CD4-positive, alpha-beta T cell treated with Interleukin-17A for 4 hours (primary cell): Measurements from ENCODE around the gene SLC22A12.
"Not testable (repeated sequence)": the region's sequence is repeated elsewhere in the genome, so short reads cannot be mapped to it uniquely, and the experiment has no call there.

ENCODE experiments used
- DNase-seq: peaks from one replicate; pipeline ENCODE4 v3.0.0-alpha.2; 2020; ENCODE audit warnings: mixed read lengths

SLC22A12 gene

DNA sequence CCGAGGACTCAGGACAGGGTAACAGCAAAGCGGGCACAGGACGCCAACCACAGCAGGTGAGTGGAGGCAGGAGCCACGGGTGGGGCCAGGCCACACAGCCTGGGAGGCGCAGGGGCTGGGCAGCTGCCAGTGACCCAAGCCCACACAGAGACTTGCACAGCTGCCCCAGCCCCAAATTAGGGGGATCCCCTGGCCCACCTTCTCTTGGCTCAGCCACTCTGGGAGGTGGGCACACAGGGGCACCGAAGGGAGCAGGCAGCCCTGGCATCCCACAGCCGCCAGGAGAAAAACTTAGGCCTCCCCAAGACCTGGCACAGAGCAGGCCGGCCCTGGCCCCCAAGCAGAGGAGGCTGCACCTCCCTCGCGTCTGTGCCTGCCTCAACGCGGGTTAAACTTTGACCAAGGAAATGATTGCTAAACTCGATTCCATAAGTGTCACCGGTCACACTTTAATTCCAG lies at the start of gene SLC22A12:
TSS of gene SLC22A12 (plus strand) at position 458 of the 459 bp plus-strand sequence. CDS start 337 bp downstream, outside the sequence.
- DNase-seq = no peak

DNA sequence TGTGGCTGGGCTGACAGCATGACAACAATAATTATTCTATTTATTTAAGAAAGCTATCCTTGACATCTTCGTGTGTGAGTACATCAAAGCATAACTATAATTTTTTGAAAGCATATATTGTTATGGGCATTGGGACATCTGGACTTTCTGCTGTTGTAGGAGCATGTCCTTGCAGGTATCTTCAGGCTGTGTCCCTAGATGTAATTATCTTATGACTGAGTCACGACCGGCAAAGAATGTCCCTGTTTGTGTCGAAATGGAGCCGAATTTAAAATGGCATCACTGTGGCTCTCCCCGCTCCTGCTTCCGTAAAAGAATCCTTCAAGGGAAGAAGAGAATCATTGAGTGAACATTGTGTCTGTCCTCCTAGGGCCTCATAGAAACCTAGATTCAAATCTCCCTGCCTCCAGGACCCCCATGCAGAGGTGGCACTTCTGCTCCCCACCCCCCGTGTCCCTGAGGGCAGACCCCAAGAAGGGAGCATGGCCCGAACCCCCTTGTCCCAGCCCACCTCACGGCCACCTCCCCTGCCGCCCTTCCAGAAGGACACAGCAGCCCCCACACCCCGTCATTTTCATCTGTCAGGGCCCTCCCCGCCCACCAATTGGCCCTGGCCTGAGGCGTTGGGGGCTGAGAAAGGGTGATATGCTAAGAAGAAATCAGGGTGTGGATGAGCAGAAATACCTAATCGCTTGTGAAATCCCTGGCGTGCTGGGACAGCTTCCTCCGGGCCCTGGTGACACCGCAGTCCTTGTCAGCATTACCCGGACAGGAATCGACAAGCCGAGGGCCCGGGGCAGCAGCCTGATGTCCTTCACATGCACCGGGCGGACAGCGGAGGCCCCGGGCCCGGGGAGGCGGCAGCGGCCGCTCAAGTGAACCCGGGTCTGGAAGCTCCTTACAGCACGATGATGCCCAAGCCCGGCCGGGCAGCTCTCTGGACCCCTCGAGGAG lies 48.6 kb upstream of the SLC22A12 start:
- DNase-seq = no peak

DNA sequence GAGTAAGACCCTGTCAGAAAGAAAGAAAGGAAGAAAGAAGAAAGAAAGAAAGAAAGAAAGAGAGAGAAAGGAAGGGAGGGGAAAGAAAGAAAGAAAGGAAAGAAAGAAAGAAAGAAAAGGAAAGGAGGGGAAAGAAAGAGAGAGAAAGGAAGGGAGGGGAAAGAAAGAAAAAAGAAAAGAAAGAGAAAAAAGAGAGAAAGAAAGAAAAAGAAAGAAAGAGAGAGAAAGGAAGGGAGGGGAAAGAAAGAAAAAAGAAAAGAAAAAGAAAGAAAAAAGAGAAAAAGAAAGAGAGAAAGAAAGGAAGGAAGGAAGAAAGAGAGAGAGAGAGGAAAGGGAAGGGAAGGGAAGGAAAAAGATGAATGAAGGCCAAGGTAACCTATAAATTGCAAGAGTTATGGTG lies 47.2 kb upstream of the SLC22A12 start:
- DNase-seq = no peak

DNA sequence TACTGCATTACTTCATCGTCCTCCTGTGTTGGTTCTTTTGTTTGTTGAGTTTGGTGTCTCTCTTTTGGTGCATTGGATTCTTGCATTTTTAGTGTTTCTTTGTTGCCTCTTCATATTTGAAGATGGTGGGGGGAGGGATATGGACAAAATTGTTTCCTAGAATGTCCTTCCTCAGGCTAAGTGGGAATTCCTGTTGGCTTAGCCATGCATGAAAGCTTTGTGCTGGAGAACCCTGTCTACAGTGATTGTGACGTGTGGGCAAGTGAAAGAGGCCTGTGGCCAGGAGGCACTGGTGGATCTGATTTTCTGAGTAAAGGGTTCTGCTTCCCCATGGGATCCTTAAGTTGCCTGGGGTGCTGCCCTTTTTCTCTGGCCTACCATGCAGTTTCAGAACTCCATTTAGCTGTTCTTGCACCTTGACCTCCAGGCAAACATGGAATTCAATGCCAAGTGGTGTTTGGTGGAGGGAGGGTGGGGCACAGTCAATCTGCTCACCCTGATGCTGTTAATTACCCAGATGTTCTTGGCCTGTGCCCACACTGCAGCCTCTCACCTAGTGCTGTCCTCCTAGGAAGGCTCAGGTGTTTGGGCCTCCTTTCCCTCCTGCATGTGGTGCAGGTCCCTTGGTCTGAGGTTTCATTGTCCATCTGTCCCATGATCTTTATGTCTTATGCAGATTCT lies 46.3 kb upstream of the SLC22A12 start:
- no peak for DNase-seq

DNA sequence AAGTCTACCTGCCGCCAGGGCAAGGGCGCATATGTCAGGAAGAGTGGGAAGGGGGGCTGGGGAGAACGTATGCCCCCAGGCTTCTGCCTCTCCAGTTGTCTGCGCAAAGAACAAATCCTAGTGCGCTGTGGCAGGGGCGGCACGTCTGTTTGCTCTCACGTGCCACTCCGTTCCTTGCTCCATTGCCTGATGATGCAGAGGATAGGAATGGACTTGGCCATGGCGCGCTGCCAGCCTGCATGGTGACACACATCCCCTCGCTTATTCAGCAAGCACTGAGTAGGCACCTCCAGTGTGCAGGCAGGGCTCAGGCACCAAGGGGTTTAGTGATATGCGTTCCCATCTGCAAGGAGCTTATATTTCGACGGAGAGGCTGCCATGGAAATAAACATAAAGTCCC lies 45.4 kb upstream of the SLC22A12 start:
- DNase-seq = no peak

DNA sequence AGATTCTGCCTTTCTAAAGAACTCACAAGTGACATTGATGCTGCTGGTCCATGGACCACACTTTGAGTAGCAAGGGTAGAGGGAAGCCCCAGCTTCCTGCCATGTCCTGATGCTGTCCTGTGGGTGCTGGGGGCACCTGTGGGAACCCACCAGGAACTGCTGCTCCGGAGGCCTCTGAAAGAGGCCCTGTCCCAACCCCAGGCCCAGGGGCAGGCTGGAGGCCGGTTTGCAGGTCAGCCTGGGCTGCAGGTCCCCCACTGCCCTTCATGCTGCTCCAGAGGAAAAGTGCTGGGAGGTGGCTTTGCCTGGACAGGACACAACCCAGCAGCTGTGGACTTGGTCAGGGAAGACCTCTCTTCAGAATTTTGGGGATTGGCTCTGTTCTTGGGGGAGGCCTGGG lies 44.8 kb upstream of the SLC22A12 start:
- no peak for DNase-seq

DNA sequence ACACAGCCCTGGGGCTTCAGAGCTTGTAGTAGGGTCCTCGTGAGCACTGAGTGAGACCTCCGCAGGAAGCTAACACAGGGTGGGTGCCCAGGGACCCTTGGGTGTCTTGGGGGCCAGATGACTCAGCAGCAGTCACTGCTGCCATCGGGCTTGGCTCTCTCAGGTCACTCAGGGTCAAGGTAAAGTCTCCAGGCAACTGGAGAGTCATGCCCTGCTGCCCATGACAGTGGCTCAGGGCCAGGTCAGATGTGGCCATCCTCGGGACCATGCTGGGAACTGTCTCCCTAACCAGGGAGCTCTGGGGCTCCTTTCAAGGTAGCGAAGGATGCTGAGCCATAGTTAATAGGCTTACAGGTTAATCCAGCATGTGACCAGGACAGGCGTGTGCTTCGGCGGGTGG lies 44.4 kb upstream of the SLC22A12 start:
- DNase-seq = no peak

DNA sequence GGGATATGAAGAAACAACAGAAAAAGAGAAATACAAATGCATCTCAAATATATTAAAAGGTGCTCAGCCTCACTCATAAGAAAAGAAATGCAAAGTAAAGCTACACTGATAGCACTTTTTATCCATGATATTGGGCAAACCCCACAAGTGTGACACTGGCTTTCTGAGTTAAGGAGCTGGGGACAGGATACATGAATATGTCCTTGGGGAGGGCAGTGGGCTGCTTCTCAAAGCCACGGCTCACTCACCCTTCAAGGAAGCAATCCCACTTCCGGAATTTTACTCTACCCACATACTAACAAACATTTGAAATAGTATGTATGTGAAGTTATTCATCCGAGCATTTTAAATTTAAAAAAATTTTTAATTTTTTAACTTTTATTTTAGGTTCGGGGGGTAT lies 41.1 kb upstream of the SLC22A12 start:
- no peak for DNase-seq

DNA sequence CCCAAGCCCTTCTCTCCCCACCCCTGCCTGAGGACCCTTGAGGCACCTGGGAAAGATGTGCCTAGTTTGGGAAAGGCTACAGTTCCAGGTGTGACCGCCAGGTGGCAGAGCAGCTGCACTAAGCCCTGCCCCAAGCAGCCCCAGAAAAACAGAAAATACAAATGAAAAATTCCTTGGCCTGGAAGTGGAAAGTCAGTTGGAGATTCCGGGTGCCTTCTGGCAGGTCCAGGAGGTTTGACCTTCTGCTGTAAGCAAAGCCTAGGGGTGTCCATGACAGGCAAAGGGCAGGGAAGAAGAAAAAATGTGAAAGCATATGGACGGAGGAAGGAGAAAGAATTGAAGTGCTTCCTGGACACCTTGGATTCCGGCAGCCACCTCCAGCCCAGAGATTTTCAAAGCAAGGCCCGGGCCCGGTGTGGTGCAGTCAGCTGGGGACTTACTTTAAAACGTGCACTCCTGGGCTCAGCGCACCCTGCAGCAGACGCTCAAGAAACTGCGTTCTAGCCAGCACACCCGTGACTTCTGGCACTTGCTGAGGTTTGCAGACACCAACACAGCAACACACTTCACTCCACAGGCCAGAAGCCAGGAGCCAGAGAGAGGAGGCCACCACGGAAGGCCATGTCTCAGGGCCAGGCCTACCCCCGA lies 37.3 kb upstream of the SLC22A12 start:
- peak; percentile 69 for DNase-seq

DNA sequence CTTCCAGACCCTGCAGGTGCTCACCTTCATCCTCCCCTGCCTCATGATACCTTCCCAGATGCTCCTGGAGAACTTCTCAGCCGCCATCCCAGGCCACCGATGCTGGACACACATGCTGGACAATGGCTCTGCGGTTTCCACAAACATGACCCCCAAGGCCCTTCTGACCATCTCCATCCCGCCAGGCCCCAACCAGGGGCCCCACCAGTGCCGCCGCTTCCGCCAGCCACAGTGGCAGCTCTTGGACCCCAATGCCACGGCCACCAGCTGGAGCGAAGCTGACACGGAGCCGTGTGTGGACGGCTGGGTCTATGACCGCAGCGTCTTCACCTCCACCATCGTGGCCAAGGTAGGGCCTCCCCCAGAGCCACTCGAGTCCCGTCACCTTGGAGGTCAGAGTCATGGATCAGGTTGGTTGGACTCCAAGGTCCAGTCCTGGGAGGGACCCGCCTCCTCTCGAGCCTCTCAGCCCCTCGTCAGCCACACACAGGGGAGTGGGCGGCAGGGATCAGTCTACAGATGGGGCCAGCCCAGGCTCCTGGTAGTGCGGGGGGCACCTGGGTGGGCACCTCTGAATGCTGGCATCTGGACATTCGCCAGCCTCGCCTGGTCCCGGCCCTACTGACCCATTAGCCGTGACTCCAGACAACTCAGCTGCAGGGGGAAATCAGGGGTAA lies 34.8 kb upstream of the SLC22A12 start:
- no peak for DNase-seq

DNA sequence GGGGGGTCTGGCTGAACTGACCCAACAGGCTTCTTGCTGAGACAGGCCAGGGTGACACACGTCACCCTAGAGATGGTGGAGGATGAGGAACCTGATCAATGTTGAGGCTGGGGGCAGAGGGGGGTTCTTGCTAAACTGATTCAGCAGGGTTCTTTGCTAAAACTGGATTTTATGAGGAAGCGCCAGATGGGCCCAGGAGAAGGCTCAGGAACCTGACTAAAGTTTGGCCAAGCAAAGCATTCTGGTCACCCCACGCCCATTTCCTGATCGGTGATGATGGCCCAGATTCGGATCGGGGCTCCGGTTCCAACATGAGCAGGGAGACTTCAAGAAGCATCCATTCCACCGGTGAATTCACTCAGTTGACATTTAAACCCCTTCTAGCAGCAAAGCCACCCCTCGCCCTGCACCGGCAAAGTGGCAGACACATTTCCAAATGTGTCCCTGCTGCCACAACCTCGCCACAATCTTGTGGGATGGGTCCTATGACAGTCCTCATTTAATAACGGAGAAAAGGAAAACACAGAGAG lies 34.2 kb upstream of the SLC22A12 start:
- no peak for DNase-seq

DNA sequence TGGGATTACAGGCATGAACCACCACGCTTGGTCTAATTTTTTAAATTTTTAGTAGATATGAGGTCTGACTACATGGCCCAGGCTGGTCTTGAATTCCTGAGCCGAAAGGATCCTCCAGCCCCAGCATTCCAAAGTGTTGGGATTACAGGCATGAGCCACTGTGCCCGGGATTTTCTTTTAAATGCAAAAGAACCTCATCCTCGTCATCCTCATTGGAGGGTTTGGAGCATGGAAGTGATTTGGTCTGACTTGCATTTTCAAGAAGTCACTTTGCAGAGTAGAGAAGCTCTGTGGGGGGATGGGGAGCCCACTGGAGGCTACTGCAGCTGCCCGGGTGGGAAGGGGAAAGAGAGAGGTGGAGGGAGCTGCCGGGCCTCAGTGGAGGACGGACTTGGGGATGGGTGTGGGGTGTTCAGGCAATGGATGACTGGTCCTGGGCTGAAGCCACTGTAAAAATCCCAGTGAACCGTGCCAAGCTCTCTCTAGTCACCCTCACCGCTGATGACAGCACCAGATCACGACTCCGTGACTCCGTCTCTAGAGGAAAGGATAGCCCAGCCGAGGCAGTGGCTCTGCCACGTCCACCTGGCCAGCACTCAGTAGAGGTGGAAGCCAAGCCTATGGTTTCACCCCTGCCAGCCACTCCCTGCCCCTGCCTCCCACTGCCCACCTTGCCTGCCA lies 32.8 kb upstream of the SLC22A12 start:
- DNase-seq = no peak

DNA sequence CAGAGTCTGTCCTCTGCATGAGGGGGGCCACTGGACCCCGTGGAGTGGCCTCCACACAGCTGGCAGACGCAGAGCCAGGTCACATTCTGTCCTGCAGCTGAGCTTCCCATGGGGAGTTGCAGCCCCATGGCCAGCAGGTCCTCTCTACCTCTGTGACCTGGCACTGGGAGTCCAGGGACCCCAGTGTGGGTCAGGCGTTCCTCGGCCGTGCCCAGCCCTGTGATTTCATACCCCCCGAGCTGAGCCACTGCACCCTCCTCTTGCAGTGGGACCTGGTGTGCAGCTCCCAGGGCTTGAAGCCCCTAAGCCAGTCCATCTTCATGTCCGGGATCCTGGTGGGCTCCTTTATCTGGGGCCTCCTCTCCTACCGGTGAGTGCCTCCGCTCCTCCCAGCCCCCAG lies 32.2 kb upstream of the SLC22A12 start:
- no peak for DNase-seq

DNA sequence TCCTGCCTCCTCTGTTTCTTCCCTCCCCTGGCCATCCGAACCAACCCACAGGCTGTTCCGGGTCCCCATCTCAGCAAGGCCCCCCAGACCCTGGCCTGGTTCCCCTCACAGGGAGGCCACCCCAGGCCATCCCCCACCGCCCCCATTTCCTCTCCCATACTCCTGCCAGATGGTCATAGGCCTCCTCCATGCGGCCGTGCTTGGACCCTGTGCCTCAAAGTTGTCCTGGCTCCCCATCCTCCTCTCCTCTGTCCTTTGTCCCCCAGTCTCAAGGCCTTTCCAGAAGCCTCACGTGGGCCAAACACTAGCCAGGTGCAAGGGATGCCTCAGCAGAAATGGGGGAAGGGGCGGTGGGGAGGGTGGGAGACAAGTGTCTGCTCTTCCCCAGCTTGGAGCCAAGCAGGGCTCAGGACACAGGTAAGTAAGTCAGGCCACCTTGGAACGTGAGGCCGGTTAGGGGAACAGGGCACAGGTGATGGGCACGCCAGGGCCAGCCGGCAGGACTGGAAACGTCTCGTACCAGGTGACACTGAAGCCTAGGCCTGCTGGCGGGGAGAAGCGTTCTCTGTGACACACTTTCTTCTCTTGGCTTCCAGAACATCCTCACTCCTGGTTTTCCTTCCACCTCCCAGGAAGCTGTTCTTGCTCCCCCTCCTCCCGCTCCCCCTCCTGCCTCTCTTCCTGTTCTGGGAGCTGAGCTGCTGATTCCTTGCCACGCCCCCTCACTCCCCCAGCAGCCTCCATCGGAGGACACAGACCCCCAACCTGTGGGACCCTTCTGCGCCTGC lies 31.5 kb upstream of the SLC22A12 start:
- no peak for DNase-seq

DNA sequence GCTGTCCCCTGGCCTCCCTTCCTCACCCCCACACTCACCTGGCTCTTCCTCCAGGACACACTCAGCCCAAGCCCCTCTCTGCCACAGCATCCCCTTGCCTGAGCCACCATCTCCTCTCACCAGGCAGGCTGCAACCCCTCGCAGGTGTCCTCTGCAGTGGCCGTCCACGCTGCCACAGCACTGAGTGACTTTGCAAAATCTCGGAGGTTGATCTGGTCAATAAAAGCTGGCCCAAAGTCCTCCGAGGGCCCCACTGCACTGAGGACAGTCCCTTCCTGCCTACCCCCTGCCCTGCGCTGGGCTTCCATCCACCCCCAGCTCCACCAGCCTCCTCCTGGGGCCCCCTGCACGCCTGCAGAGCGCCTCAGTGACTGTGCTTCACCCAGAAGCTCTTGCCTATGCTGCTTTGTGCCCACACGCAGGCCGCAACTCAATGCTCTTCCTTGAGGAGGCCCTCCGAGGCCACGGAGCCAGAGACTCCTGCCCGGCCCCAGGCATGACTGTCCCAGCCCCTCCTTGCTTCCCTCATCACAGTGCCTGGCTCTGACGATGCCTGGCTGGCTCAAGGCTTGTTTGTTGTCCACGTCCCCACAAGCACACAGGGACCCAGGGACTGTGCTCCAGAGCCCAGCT lies 30.8 kb upstream of the SLC22A12 start:
- DNase-seq = no peak

DNA sequence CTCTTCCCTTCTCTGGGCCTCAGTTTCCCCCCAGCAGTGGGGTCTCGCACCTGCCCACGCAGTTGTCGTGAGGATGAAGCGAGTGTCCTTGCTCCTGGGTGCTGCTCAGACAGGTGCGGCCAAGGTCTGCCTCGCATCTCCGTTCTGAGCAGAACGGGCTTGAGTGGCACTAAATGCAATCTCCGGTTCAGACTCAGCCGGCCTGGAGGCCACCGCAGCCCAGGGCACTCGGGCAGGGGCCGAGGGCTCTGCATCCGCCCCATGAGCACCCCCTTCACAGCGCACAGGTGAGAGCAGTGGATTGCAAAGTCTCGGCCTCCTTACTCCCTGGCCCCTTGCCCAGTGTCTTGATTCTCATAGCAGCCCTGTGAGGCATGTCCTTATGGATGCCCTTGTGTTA lies 30.1 kb upstream of the SLC22A12 start:
- DNase-seq = no peak

DNA sequence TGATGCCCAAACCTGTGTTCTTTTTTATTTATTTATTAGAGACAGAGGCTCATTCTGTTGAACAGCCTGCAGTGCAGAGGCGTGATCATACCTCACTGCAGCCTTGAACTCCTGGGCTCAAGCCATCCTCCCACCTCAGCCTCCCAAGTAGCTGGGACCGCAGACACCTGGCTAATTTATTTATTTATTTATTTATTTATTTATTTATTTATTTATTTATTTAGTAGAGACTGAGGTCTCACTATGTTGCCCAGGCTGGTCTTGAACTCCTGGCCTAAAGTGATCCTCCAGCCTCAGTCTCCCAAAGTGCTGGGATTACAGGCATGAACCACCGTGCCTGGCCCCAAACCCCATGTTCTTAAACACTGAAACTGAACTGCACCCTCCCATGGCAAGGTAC lies 29.6 kb upstream of the SLC22A12 start:
- DNase-seq = not testable (repeated sequence)

DNA sequence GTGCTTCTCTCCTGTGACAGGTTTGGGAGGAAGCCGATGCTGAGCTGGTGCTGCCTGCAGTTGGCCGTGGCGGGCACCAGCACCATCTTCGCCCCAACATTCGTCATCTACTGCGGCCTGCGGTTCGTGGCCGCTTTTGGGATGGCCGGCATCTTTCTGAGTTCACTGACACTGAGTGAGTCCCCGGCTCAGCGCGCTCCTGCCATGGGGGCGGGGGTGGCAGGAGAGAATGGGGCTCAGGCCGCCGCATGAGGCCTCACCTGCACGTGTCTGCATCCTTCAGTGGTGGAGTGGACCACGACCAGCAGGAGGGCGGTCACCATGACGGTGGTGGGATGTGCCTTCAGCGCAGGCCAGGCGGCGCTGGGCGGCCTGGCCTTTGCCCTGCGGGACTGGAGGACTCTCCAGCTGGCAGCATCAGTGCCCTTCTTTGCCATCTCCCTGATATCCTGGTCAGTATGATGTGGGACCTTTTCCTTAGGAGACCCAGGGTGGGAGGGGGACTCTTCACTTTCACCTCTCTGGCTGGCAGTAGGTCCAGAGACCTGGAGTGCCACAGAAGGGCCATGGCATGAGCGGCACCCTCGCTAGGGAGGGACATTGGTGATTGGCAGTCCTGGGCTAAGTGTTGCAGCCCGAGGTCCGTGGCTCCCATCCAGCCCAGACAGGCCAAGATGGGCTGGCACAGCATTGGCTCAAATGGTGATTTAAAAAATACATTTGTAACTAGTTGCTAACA lies 28.9 kb upstream of the SLC22A12 start:
- no peak for DNase-seq

DNA sequence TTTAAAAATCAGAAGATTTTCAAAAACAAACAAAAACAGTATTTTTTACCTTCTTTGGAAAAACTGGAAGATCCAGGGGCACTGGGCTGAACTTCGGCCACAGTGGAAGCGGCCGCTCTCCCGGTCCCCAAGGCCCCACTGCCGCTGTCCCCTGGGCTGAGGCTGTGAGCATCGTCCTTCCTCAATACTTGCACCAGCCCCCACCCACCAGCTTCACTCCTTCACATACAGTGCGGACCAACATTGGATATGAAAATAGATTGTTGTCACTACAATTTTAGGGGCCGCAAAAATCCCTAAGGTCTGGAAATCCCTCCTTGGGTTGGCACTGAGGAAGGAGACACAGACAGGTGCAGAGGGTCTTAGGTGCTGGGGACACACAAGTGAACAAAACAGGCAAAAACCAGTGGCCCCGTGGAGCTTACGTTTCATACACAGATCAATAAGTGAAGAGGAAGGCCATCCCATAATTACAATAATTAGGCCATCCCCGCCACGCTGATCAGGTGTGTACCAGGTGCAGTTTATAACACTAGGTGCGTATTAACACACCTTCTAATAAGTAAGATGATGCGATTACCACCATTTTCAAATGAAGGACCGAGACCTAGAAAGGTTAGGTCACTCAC lies 28.2 kb upstream of the SLC22A12 start:
- no peak for DNase-seq
